Stimulated activated CD8-positive, alpha-beta memory T cell treated with anti-CD3 and anti-CD28 coated beads, Interleukin-4, amount 100 ng/mL, for 1 hour (primary cell): ENCODE measurements around the gene CMTM4.
"Not testable (repeated sequence)": the region's sequence is repeated elsewhere in the genome, so short reads cannot be mapped to it uniquely, and the experiment has no call there.

Experiments
- DNase-seq, 2 donors: peaks; one replicate each; pipeline ENCODE4 v3.0.0-alpha.2; 2020; ENCODE audit warnings: low read depth in 2 of 2, low spot score in 1 of 2

Gene CMTM4

DNA sequence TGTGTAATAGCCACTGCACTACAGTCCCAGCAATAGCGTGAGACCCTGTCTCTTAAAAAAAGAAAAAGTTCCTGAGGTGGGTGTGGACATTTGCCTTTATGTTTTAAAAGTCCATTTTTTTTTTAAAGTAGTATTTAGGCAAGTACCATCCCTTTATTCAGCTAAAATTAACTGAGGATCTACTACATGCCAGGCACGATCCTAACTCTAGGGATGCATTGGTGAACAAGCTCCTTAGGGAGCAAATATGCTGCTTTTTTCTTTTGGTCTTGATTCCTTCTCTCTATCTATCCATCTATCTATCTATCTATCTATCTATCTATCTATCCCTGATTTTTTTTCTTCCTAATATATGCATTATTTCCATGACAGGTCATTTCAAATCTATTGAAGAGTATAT is 47.4 kb downstream of the CMTM4 start:
- no peak for DNase-seq

DNA sequence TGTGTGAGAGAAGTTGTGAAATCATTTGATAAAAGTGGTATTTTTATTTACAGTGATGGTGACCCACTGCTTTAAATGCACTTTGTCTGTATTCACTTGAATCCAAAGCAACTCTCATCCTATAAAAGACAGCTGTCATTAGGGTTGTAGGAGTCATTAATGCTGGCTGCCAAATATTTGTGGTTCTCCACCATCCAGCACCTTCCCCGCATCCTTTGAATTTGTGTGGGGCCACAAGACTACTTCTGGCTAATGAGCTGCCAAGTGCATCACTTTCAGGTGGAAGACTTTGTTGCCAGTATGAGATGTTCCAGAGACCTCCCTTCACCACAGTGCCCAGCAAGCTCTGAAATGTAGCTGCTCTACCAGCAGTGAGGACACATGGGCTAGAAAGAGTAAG is 48.7 kb downstream of the CMTM4 start:
- no peak for DNase-seq

DNA sequence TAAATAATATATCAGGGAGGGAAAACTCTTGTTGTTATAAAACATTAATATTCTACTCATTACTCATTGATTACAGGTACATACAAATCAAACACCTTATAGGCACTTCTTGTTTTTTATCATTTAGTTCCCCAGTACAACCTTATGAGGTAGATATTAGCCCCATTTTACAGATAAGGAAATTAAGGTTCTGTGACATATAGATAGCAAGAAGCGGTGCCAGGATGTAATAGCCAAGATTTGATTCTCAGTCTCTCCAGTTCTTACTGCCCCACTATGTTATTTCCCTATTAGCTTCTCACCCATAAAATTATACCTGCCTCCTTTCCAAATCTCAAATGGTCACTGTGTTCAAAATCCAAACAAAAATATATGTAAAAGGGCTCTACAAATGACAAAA is 55.2 kb downstream of the CMTM4 start:
- no peak for DNase-seq

DNA sequence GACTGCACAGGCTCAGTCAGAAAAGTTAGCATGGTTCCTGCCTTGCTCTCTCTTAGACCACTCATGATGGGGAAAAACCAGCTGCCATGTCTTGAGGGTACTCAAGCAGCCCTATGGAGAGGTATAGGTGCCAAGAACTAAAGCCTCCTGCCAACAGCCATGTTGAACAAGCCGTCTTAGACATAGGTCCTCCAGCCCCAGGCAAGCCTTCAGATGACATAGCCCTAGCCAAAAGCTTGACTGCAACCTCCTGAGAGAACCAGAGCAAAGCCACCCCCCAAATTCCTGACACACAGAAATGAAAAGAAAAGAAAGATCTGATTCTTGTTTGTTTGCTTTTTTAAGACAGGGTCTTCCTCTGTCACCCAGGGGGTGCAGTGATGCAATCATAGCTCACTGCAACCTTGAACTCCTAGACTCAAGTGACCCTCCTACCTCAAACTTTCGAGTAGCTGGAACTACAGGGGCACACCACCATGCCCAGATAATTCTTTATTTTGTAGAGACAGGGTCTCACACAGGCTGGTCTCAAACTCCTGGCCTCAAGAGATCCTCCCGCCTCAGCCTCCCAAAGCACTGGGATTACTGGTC is 55.7 kb downstream of the CMTM4 start:
- DNase-seq = no peak

DNA sequence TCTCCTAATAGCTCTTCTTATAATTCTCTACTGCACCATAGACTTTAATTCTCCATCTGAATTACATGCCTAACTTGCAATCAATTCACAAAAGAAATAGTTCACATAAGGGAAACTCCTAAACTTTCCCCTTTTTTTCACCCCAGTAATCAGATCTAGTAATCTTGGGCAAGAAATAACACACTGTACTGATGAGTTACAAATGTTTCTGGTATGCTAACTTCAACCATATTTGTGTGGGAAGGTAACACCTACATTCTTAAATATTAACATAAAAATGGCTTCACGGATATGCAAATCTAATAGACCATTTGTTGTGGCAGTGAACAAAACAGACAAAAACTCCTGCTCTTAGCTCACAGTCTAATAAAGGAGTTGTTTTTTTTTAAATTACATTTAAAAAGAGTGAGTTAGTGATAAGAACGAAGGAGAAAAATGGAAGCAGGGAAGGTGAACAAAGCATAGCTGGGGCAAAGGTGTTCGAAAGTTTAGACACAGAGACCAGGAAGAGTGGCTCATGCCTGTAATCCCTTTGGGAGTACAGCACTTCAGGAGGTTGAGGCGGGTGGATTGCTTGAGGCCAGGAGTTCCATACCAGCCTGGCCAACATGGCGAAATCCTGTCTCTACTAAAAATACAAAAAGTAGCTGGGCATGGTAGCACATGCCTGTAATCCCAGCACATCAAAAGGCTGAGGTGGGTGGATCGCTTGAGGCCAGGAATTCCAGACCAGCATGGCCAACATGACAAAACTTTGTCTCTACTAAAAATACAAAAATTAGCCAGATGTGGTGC is 57.3 kb downstream of the CMTM4 start:
- no peak for DNase-seq

DNA sequence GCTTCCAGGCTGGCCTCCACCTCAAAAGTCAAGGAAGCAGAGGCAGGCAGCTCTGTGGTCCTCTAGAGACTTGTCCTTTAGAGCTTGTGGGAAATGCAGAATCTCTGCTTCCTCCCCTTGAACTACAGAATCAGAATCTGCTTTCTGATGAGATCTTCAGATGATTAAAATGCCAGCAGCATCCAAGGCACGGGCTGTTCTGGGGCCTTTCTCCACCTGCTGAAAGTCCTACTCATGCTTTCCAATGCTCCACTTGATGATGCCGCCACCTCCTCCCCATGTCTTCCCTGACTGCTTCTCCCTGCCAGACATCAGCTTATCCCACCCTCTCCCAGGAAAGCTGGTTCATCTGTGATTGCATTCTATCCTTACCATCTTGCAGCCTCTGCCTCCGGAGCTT is 58.7 kb downstream of the CMTM4 start:
- no peak for DNase-seq

DNA sequence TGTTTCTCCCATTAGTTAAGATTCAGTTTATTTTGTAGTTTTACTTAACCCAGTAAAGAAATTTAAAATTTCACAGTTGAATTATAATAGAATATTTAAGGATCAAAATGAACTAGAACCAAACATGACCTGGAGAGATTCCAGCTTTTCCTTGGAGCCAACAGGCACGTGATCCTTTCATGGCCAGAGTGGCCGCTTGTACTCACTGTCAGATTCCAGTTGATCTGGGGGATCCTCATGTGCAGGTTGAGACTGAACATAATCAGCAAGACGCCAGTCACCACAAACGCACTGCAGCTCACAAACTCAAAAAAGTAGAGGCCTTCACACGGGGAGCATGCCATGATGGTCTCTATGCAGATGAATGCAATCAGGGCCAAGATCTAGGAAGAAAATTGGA is 60.3 kb downstream of the CMTM4 start:
- no peak for DNase-seq

DNA sequence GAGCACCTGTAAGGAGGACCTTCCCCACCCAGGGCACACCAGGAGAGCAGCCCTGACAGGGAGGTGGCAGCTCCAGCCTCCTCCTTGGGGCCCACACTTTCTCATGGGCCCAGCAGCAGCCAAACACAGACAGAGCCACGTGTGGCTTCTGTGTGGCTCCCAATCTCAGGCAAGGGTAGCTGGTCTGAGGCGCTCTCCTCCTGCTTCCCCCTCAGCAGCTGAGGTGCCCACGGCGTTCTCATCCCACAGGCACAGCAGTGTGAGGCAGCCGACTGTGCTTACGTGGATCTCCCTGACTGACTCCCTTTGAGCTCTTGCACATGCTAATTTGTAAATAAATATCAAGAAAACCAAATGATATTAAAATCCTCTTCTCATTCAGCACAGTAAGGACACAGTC is 61.1 kb downstream of the CMTM4 start:
- DNase-seq = no peak

DNA sequence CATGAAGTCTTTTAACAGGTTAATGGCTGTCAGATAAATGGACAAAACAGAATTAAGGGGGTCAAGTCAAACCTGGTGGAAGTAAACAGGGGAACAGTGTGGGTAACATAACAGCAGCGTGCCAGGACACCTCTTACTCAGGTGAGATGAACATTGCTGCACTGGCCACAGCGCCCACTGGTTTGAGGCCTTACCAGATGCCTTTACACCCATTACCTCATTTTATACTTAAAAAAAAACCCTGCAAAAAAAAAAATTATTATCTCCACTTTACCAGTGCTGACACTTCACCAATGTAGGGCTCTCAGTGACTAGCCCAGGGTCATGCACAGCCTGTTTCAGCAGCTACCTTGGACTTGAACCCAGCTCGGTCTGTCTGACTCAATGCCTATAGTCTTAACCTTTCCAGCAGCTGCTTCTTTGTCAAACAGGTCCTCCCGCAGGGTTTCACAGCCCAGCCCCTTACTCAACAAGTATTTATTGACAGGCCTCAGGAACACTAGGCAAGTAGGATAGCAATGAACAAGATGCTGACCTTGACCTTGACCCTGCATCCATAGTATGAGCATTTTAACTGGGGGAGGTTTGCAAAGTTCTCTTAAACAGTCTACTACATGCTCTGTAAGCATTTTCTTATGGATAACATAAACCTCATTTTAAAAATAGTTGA is 61.9 kb downstream of the CMTM4 start:
- no peak for DNase-seq

DNA sequence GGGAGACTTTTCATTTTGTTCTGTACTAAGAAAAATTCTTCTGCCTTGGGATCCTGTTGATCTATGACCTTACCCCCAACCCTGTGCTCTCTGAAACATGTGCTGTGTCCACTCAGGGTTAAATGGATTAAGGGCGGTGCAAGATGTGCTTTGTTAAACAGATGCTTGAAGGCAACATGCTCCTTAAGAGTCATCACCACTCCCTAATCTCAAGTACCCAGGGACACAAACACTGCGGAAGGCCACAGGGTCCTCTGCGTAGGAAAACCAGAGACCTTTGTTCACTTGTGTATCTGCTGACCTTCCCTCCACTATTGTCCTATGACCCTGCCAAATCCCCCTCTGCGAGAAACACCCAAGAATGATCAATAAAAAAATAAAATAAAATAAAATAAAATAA is 65.0 kb downstream of the CMTM4 start:
- not testable (repeated sequence) for DNase-seq

DNA sequence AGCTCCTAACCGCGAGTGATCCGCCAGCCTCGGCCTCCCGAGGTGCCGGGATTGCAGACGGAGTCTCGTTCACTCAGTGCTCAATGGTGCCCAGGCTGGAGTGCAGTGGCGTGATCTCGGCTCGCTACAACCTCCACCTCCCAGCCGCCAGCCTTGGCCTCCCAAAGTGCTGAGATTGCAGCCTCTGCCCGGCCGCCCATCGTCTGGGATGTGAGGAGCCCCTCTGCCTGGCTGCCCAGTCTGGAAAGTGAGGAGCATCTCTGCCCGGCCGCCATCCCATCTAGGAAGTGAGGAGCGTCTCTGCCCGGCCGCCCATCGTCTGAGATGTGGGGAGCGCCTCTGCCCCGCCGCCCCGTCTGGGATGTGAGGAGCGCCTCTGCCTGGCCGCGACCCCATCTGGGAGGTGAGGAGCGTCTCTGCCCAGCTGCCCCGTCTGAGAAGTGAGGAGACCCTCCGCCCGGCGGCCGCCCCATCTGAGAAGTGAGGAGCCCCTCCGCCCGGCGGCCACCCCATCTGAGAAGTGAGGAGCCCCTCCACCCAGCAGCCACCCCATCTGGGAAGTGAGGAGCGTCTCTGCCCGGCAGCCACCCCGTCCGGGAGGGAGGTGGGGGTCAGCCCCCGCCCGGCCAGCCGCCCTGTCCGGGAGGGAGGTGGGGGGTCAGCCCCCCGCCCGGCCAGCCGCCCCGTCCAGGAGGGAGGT is 65.8 kb downstream of the CMTM4 start:
- DNase-seq = not testable (repeated sequence)

DNA sequence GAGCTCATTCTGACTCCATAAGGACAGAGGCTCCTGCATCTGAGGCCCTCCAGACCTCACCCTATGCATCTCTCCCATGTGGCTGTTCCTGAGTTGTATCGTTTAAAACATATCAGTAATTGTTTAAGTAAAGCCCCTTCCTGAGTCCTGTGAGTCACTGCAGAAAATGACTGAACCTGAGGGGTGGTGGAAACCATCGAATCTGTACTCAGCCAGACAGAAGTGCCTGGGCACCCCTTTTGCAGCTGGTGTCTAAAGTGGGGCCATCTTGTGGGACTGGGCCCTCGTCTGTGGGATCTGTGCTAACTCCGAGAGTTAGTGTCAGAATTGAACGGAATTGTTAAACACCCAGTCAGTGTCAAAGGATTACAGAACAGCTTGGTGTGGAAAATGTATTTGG is 66.7 kb downstream of the CMTM4 start:
- DNase-seq = no peak

DNA sequence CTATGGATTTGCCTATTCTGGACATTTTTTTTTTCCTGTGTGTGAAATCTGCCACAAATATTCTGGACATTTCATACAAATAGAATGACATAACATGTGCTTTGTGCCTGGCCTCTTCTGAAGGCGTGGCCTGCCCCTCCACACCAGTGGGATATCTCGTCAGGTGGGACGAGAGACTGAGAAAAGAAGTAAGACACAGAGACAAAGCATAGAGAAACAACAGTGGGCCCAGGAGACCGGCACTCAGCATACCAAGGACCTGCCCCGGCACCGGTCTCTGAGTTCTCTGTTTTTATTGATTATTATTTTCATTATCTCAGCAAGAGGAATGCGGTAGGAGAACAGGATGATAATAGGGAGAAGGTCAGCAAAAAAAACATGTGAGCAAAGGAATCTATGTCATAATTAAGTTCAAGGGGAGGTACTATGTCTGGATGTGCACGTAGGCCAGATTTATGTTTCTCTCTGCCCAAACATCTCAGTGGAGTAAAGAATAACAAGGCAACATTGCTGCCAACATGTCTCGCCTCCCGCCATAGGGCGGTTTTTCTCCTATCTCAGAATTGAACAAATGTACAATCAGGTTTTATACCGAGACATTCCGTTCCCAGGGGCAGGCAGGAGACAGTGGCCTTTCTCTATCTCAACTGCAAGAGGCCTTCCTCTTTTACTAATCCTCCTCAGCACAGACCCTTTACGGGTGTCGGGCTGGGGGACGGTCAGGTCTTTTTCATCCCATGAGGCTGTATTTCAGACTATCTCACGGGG is 68.7 kb downstream of the CMTM4 start:
- DNase-seq = not testable (repeated sequence)

DNA sequence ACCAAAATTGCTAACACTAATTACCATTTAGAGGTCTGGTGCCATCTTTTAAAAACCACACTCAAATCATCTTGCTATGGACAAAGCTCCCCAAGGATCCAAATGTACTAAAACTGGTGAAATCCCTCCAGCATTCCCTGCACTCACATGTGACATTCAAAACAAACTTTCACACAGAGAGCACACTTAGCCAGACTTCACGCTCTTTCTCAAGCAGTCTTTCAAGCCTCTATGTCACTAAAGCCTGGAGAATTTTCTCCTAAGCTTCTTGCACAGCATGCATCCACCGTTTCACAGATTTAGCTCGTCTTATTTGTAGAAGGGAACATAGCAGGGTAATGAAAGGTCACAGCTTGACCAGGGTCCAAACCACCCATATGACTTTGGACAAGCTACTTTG is 72.8 kb downstream of the CMTM4 start:
- DNase-seq = no peak

DNA sequence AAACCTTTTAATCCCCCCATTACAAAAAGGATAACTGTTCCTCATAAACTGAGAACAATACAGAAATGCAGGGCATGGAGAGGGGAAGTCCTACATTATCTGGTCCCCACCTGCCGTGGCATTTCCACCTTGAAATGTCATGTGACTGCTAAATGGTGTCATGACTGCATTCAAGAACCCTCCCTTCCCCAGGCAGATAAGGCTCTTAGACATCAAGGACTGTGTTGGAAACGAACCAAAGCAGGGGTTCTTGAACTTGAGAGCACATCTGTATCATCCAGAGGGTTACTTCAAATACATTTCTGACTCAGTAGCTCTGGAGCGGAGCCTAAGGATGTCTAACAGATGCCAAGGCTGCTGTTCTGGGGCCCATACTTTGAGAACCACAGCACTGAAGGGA is 73.7 kb downstream of the CMTM4 start:
- no peak for DNase-seq

DNA sequence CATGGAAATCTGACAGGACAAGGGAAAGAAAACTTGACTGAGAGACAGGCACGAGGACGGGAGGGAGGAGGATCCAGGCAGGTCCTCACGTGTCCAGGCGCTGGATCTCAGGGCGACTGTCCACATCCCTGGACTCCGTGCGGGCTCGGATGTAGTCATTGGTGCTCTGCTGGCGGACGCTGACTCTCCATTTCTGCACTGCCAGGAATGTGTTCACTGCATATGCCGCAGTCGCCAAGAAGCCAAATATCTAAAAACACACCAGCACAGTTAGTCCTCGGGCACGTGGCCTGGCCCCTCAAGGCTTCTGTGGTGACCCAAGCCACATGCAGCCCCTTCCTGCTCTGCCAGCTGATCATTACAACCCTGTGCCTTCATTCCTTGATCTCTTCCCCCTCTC is 74.6 kb downstream of the CMTM4 start:
- DNase-seq = no peak

DNA sequence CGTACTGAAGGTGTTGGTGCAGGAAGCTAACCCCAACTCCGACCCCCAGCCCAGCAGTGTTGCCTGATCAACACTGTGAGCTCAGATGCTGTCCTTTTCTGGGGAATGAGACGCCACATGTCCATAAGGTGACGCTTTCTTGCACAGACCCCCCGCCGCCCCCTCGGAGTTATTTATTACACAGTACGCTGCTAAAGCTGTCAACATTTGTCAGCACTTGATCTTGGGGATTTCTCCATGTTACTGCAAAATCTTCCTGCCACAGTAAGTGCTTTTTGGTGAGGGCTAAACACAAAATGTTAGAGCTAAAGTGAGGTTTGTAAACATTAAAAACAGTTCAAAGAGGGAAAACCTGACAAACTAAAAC is 76.1 kb downstream of the CMTM4 start:
- no peak for DNase-seq

DNA sequence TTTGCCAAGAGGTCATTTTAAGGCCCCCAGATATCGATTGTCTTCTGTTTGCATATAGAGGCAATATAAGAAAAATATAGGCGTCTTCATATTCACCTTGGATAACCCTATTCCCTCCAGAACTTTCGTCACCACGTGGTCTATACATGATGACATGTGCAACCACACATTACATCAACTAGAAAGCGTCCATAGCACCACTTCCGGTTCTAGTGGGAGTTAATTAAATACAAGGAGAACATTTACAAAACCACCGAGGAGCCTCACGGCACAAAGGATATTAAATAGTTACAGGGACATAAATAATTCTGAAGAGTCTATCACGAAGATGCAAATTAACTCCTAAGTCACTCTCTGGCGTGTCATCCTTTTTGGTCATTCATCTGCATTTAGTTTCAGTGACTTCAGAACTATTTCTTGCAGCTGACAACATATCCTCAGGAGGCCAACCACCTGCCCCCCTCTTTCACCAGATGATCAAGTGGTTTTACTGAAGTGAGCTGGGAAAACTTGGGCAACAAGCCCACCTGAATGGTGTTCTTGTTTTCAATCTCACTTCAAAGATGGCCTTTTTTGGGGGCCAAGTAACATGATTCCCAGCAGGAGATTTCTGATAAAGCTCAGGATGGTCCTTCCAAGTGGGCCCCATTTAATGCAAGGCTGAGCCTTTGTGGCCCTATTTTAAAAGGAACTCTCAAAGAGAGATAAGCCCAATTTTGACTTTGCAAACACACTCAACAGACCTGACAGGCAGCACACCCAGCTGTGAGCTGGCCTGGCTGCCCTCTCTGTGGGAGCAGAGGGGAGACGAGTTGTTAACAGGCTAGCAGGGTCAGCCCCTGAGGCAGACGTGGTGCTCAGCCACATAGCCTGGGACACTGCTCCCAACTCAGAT is 76.8 kb downstream of the CMTM4 start:
- DNase-seq = no peak

DNA sequence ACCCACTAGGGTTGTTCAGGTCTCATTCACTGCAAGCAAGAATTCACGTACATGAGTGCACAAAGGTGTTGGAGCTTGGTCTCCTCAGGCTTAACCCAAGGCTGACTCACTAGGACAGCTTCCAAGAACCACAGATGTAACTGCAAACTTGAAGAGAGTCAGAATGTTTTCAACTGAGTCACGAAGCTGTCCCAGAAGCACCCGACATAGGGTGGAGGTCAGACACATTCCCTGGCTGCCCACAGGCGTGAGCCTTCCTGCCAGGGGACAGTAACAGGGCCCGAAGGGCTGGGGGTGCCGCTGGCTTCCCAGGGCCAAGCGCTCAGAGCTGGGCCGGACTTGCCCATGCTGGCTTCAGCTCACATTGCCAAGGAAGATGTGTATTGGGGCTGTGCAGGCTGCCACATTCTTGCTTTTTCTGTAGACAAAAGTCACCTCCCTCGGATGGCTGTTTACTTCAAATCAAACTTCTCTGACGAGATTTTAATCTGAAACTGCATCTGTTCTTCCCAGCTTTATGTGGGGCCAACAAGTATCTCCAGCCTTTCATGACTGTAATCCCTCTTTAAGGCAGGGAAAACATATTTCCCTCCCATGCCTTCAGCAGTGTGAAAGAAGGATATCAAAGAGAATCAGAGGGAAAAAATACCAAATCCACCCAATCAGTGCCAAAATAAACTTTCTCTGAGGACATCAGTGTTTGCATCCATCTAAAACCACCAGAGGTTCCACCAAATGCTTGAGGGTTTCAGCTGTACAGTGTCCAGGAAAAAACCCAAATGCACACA is 77.8 kb downstream of the CMTM4 start:
- no peak for DNase-seq
